Superior temporal gyrus (tissue), 1 donor: ENCODE measurements around the gene FBXW10.
"Not testable (repeated sequence)": the region's sequence is repeated elsewhere in the genome, so short reads cannot be mapped to it uniquely, and the experiment has no call there.

ENCODE experiments used
- DNase-seq: peaks from one replicate; pipeline ENCODE4 v3.0.0-alpha.2; 2016; ENCODE audit errors: extremely low spot score

Gene FBXW10, protein sequence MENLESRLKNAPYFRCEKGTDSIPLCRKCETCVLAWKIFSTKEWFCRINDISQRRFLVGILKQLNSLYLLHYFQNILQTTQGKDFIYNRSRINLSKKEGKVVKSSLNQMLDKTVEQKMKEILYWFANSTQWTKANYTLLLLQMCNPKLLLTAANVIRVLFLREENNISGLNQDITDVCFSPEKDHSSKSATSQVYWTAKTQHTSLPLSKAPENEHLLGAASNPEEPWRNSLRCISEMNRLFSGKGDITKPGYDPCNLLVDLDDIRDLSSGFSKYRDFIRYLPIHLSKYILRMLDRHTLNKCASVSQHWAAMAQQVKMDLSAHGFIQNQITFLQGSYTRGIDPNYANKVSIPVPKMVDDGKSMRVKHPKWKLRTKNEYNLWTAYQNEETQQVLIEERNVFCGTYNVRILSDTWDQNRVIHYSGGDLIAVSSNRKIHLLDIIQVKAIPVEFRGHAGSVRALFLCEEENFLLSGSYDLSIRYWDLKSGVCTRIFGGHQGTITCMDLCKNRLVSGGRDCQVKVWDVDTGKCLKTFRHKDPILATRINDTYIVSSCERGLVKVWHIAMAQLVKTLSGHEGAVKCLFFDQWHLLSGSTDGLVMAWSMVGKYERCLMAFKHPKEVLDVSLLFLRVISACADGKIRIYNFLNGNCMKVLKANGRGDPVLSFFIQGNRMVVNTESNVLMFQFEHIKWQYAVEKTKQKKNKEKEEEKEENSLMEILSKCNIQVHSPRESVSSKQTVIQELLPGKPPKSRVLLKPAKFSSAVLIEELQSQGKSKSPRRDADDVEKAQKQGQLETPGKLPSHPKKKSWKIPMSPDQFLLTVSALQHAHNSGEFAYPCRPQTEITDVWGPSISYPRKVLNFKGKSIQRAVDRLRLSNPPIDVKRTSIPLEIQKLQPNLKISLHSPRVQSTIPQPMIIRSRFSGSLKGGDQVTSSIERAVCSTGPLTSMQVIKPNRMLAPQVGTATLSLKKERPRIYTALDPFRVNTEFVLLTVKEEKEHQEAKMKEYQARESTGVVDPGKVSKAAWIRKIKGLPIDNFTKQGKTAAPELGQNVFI

GRCh38 chr17:18743699-18744421 is at the start of gene FBXW10:
FBXW10 (plus strand) TSS chr17:18744054; CDS start chr17:18744245, 191 bp downstream.
- DNase-seq, result peak; percentile 13

DNA sequence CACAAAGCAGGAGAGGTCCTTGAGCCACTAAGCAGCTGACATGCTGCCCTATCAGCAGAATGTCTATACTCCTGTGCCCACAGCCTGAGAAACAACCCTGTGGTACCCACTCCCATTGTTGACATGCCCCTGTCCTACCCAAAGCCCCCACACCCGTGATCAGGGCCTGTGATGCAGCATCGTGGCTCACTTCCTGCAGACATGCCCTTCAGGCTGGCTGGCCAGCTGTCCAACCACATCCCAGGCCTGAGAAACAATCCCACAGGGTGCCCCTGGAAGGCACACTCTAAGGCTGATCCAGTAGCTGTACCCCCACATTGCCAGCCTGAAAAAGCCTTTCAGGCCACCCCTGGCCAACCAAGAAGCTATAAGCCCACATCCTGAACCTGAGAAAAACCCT is 48.7 kb upstream of the FBXW10 start:
- not testable (repeated sequence) for DNase-seq

- peak; percentile 14 for DNase-seq
These were observed 45.3 kb upstream of the FBXW10 start for GRCh38 chr17:18698473-18699103.

DNA sequence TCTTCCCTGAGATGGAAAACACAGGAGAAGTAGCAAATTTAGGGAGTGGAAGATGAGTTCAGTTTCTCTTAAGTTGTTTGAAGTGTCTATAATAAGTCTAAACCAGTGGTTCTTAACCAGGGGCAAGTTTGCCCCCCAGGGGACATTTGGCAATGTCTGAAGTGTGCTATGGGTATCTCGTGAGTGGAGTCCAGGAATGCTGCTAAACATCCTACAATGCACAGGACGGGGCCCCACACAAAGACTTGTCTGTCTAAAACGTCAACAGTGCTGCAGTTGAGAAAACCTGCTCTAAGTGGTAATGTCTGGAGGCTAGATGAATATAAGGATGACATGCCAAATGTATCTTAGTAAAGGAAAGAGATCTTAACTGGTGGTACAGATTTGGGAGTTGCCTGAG is 37.9 kb upstream of the FBXW10 start:
- not testable (repeated sequence) for DNase-seq

- not testable (repeated sequence) for DNase-seq
These were observed 35.6 kb upstream of the FBXW10 start for GRCh38 chr17:18708215-18708614.

- DNase-seq, result peak; percentile 78
These were observed 31.4 kb upstream of the FBXW10 start for GRCh38 chr17:18712354-18712999.

- DNase-seq, result not testable (repeated sequence)
These were observed 25.0 kb upstream of the FBXW10 start for GRCh38 chr17:18718643-18719427.

DNA sequence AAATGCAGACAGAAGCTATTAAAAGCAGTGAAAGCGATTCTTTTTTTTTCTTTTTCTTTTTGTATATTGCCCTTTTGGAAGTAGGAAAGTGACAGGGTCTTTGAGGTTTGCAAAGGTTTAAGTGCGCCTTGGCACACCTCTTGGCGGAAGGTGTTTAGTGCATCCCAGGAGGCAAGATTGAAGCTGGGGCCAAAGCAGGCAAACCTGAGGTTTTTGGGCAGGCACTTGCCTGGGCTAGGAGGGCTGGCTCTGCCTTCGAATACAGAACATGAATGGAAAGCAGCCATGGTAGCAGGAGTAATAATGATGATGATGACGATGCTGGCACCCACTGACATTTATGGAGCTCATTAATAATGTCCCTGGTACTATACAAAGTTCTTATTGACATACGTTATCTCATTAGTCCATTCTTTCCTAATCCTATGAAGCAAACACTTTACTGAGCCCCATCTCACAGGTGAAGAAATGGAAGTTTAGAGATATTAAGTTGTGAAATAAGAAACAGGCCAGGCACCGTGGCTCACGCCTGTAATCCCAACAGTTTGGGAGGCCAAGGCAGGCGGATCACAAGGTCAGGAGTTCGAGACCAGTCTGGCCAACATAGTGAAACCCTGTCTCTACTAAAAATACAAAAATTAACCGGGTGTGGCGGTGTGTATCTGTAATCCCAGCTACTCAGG is 24.3 kb upstream of the FBXW10 start:
- DNase-seq, result not testable (repeated sequence)

DNA sequence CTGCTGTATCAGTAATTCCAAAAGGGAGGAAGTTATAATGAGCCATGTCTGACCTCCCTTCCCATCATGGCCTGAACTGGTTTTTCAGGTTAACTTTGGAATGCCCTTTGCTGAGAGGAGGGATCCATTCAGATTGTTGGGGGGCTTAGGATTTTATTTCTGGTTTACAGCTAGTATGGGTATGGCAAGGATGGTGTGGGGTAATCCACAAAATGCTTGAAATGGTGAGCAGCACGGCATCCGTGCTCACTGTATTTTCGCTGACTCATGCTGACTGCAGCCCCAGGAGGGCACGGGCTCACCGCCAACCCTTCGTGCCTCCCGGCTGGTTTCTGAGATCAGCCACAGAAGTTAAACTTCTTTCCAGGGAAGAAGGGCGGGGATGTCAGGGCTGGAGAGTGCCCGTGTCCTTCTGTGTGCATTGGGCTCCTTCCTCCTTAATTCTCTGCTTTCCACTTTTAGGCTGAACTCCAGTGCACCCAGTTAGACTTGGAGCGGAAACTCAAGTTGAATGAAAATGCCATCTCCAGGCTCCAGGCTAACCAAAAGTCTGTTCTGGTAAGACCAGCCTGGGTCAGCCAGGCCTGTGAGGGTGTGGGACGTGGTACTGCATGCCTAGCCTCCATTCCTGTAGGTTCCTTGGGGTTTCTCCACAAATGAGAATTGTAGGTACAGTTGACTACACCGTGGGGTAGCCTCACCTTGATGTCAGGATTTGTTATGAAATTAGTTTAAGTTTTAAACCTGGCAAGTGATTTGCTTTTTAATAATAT is 21.9 kb upstream of the FBXW10 start:
- DNase-seq, result not testable (repeated sequence)

GRCh38 chr17:18722612-18723011 is 21.2 kb upstream of the FBXW10 start:
- not testable (repeated sequence) for DNase-seq

DNA sequence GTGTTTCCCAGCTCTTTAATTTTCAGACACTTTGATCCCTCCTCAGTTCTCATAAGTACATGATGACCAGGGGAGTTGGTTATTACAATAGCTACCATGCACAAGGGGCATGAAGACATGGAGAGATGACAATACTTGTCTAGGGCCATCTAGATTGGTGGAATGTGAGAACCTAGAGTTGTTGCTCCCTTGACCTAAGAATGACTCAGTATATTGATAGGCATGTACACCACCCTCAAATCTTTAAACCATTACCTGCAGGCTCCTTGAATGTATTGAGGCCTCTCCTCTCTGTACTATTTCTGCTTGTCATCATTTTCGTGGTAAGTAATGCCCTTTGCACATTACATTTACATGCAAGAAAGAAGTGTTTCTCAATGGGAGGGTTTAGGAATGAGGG is 20.3 kb upstream of the FBXW10 start:
- DNase-seq, result not testable (repeated sequence)

GRCh38 chr17:18732438-18732837 is 11.4 kb upstream of the FBXW10 start:
- DNase-seq, result not testable (repeated sequence)

DNA sequence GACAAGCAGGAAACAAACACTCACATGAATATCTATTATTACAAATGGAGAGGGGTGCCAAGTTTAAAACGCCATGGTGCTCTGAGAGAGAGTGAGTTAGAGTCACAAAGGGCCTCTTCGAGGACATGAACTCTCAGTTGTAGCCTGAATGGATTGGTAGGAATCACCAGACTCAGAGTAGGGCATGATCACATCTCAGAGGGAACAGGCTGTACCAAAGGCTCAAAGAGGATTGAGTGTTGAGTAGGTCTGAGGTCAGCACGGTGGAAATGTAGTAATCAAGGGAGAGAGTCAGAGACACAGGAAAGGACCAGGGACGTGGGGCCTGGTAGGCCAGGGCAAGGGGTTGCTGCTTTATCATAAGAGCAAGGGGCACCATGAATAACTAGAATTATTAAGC is 10.5 kb upstream of the FBXW10 start:
- DNase-seq, result not testable (repeated sequence)

GRCh38 chr17:18739616-18740391 is 4.0 kb upstream of the FBXW10 start:
- DNase-seq, result not testable (repeated sequence)

DNA sequence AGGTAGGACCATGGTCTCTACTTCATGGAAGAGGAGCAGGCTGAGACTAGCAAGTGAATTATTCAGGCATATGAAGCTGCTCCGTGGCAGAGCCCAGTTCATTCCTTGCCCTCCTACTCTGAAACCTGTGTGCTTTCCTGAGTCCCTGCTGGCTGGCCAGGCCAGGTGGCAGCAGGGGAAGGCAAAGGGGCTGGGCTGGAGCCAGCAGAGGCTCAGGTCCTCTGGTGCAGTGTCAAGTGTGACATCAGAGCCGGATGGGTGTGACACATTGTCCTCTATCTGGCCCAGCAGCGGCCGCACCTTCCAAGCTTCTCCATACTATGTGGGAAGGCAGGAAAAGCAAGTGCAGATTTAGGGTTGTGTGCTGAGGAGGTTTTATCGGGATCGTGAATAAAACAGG is 2.6 kb upstream of the FBXW10 start:
- DNase-seq, result not testable (repeated sequence)

- not testable (repeated sequence) for DNase-seq
These were observed 872 bp downstream of the FBXW10 start for GRCh38 chr17:18744726-18745125.

DNA sequence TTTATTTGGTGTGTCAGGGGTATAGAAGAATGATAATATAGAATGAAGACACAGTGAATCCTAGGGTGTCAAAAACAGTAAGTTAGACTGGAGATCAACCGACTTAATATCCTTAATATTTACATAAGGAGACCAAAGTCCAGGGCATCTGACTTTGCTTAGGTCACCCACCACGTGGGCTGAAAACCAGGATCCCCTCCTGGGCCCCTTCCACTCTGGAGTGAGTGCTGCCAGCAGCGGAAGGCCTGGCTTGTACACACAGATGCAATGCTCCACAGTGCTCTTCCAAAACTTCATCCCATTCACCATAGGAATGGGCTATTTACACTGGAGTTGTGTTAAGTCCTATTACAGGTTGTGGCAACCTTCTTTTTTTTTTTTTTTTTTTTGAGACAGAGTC is 2.7 kb downstream of the FBXW10 start:
- not testable (repeated sequence) for DNase-seq
